ENCODE data around the gene C11orf21. TPM values are rescaled to one million over a fixed set of nuclear protein-coding genes. Genes with fewer than 3 reads are reported as not detected.

The C11orf21 gene
- 10 to 100 TPM in 2 of 6 donors, 1 to 10 TPM in 4; 2.3 to 20.3 (median 9.5) TPM for total RNA-seq

GRCh38 chr11:2301631-2302305 is at the start of gene C11orf21, which contains the start of gene TSPAN32:
TSS of gene C11orf21 (minus strand) at chr11:2301918. CDS start at chr11:2301808, 110 bp downstream.
TSS of gene TSPAN32 (plus strand) at chr11:2302013. CDS start at chr11:2302150, 137 bp downstream.
- Histone ChIP-seq H3K36me3 (no peaks in the 10 kb centered on the region), H3K4me3 (peak within 1 kb of the TSS in 3 of 4 donors; percentile 23 to 42 (median 31)), H3K27ac (peak within 1 kb of the TSS; percentile 69 to 93 (median 85)), H3K9me3 (no peaks in the 10 kb centered on the region), H3K27me3 (no peaks in the 10 kb centered on the region), H3K4me1 (peaks cover 39 to 66% (median 48%) of the 10 kb centered on the region in 4 donors)
- WGBS, 2 donors, result 49 to 66% methylated on average over 11 to 16 of the region's 16 CpGs
- ATAC-seq (ENCODE audit: low FRiP score in 2 of 2), result peak; percentile 31 to 51
- TF ChIP-seq POLR2A (IDR thresholded peaks at IDR 0.05) (peak in 1 of 4 donors; percentile 29), POLR2AphosphoS5 (IDR thresholded peaks at IDR 0.05) (peak; percentile 43 to 57), EP300 (IDR thresholded peaks at IDR 0.05) (no peak), CTCF (IDR thresholded peaks at IDR 0.05) (no peak)
- DNase-seq, result peak; percentile 60 to 82

GRCh38 chr11:2348986-2349385 is 47.3 kb upstream of the C11orf21 start:
- TF ChIP-seq CTCF (IDR thresholded peaks at IDR 0.05), result no peak
- no peak for TF ChIP-seq EP300 (IDR thresholded peaks at IDR 0.05)
- no peak for TF ChIP-seq POLR2AphosphoS5 (IDR thresholded peaks at IDR 0.05)
- no peak for TF ChIP-seq POLR2A (IDR thresholded peaks at IDR 0.05)
- Histone ChIP-seq H3K27me3 (no peaks in the 10 kb centered on the region), H3K27ac (no peak overlapping the region), H3K36me3 (no peaks in the 10 kb centered on the region), H3K4me1 (no peaks in the 10 kb centered on the region), H3K9me3 (peaks cover 0 to 9% (median 5%) of the 10 kb centered on the region in 4 donors), H3K4me3 (no peak overlapping the region)
- ATAC-seq (ENCODE audit: low FRiP score in 2 of 2) (no peak), DNase-seq (no peak)
- 92 to 100% methylated on average over 1 of the region's 1 CpG for WGBS, 2 donors

- no peak for TF ChIP-seq EP300 (IDR thresholded peaks at IDR 0.05)
- TF ChIP-seq POLR2A (IDR thresholded peaks at IDR 0.05), result no peak
- no peaks in the 10 kb centered on the region for H3K36me3 ChIP-seq
- no peak overlapping the region for H3K4me3 ChIP-seq
- WGBS, 2 donors, result 83 to 84% methylated on average over 9 of the region's 9 CpGs
- H3K27ac ChIP-seq, result no peak overlapping the region
- no peaks in the 10 kb centered on the region for H3K27me3 ChIP-seq
- DNase-seq, result no peak
- H3K4me1 ChIP-seq, result no peaks in the 10 kb centered on the region
- peaks cover 0 to 9% (median 5%) of the 10 kb centered on the region in 4 donors for H3K9me3 ChIP-seq
- ATAC-seq (ENCODE audit: low FRiP score in 2 of 2), result no peak
Observed at GRCh38 chr11:2347308-2347830, 45.7 kb upstream of the C11orf21 start.

- TF ChIP-seq POLR2AphosphoS5 (IDR thresholded peaks at IDR 0.05), result no peak
- no peak for TF ChIP-seq EP300 (IDR thresholded peaks at IDR 0.05)
- TF ChIP-seq POLR2A (IDR thresholded peaks at IDR 0.05), result no peak
- TF ChIP-seq CTCF (IDR thresholded peaks at IDR 0.05), result no peak
- 73 to 91% methylated on average over 6 to 10 of the region's 10 CpGs for WGBS, 2 donors
- Histone ChIP-seq H3K4me1 (no peaks in the 10 kb centered on the region), H3K4me3 (no peak overlapping the region), H3K27ac (no peak overlapping the region), H3K36me3 (no peaks in the 10 kb centered on the region), H3K9me3 (peaks cover 0 to 9% (median 5%) of the 10 kb centered on the region in 4 donors), H3K27me3 (no peaks in the 10 kb centered on the region)
- peak in 1 of 2 donors; percentile 34 for ATAC-seq (ENCODE audit: low FRiP score in 2 of 2)
- no peak for DNase-seq
Observed at GRCh38 chr11:2346586-2347307, 45.0 kb upstream of the C11orf21 start.

- no peak for TF ChIP-seq POLR2AphosphoS5 (IDR thresholded peaks at IDR 0.05)
- no peak for TF ChIP-seq POLR2A (IDR thresholded peaks at IDR 0.05)
- TF ChIP-seq CTCF (IDR thresholded peaks at IDR 0.05), result no peak
- TF ChIP-seq EP300 (IDR thresholded peaks at IDR 0.05), result no peak
- ATAC-seq (ENCODE audit: low FRiP score in 2 of 2), result no peak
- no peaks in the 10 kb centered on the region for H3K4me1 ChIP-seq
- 98% methylated on average over 4 of the region's 4 CpGs; no CpG with 5 or more reads in 1 of the 2 donors for WGBS, 2 donors
- H3K27ac ChIP-seq, result no peak overlapping the region
- H3K27me3 ChIP-seq, result no peaks in the 10 kb centered on the region
- H3K4me3 ChIP-seq, result no peak overlapping the region
- peaks cover 0 to 9% (median 5%) of the 10 kb centered on the region in 4 donors for H3K9me3 ChIP-seq
- H3K36me3 ChIP-seq, result no peaks in the 10 kb centered on the region
- no peak for DNase-seq
Observed at GRCh38 chr11:2346014-2346413, 44.3 kb upstream of the C11orf21 start.

All from upper lobe of left lung (tissue), 6 donors.